ENCODE measurements around the gene LAMB1.
"Not testable (repeated sequence)": the region's sequence is repeated elsewhere in the genome, so short reads cannot be mapped to it uniquely, and the experiment has no call there.

The LAMB1 gene

DNA sequence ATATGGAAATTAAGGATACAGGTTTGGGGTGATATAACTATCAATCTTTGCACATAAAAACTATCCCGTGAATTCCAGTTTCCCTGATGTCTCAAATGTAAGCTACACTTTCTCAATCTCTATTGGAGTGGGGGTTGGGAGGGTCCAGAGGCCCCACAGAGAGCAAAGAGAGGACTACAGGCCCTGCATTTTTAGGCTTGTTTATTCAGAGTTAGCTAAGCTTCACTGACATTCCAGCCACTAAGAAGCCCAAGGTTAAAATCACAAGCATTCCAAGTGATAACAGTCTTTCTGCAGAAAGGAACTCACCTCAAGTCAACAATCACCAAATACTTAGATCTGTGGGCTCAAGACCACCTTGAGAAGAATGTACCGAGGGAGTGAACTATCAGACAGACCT lies 31.6 kb upstream of the LAMB1 start:
- H3K27ac ChIP-seq = no peak overlapping the region
- H3K36me3 ChIP-seq = no peaks in the 10 kb centered on the region
- no peak for TF ChIP-seq CTCF (IDR thresholded peaks at IDR 0.05)

GRCh38 chr7:108033776-108034497 lies 31.0 kb upstream of the LAMB1 start:
- no peak overlapping the region for H3K4me3 ChIP-seq (ENCODE audit: low read depth in 1 of 2, low read length in 1 of 2)
- TF ChIP-seq CTCF (IDR thresholded peaks at IDR 0.05) = no peak
- H3K4me1 ChIP-seq (ENCODE audit: control insufficient read depth in 1 of 2, insufficient read depth in 1 of 2, low read depth in 1 of 2, low read length in 1 of 2) = no peaks in the 10 kb centered on the region
- no peaks in the 10 kb centered on the region for H3K9me3 ChIP-seq
- no peaks in the 10 kb centered on the region for H3K36me3 ChIP-seq
- no peak overlapping the region for H3K27ac ChIP-seq
- peaks cover 4% of the 10 kb centered on the region for H3K27me3 ChIP-seq

More for the DNA sequence above, 31.6 kb upstream of the LAMB1 start:
- Histone ChIP-seq H3K27me3 (peaks cover 4% of the 10 kb centered on the region), H3K9me3 (no peaks in the 10 kb centered on the region), H3K4me3 (ENCODE audit: low read depth in 1 of 2, low read length in 1 of 2) (no peak overlapping the region), H3K4me1 (ENCODE audit: control insufficient read depth in 1 of 2, insufficient read depth in 1 of 2, low read depth in 1 of 2, low read length in 1 of 2) (no peaks in the 10 kb centered on the region)

GRCh38 chr7:108033309-108033708 lies 30.3 kb upstream of the LAMB1 start:
- not testable (repeated sequence) for H3K4me3 ChIP-seq (ENCODE audit: low read depth in 1 of 2, low read length in 1 of 2); H3K4me1 ChIP-seq (ENCODE audit: control insufficient read depth in 1 of 2, insufficient read depth in 1 of 2, low read depth in 1 of 2, low read length in 1 of 2); H3K9me3 ChIP-seq

DNA sequence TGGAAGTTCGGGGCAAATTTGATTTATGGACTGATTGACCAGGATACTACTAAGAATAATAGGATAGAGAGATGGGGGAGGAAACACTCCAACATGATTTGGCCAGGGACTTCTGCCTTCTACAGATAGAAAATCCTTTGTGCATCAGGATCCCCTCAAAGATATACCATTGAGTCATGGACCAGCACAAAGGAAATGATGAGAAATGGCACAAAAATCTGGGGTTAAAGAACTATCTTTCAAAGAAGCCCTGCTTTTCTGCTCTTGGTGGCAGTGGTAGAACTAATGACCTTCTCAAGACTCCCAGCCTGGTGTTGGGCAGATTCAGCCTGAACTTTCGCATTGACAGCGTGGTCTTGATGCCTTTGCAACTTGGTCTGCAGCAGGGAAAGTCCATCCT lies 27.6 kb upstream of the LAMB1 start:
- H3K36me3 ChIP-seq = no peaks in the 10 kb centered on the region
- H3K4me1 ChIP-seq (ENCODE audit: control insufficient read depth in 1 of 2, insufficient read depth in 1 of 2, low read depth in 1 of 2, low read length in 1 of 2) = no peaks in the 10 kb centered on the region
- no peak overlapping the region for H3K4me3 ChIP-seq (ENCODE audit: low read depth in 1 of 2, low read length in 1 of 2)
- no peak overlapping the region for H3K27ac ChIP-seq
- H3K9me3 ChIP-seq = no peaks in the 10 kb centered on the region
- TF ChIP-seq CTCF (IDR thresholded peaks at IDR 0.05) = no peak
- H3K27me3 ChIP-seq = peaks cover 4% of the 10 kb centered on the region

More at GRCh38 chr7:108033309-108033708, 30.3 kb upstream of the LAMB1 start:
- H3K27ac ChIP-seq, H3K27me3 ChIP-seq, H3K36me3 ChIP-seq: not testable (repeated sequence)

DNA sequence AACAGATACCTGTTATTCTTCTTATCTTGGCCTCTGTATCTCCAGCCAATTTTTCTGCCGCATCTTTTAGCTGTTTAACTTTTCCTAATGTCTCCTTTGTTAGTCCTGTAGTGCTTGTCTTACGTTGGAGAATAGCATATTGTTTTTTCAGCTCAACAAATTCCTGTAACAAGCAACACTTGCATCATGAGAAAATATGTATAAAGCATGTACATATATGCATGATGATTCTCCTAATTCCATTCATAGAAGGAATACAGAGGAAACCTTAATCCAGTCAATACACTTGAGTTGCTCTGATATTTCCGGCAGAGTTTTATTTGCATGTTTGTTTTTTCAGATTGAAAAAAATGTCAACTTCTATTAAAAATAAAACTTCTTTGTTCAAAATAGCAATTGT lies 26.1 kb upstream of the LAMB1 start:
- H3K27ac ChIP-seq = no peak overlapping the region
- H3K4me1 ChIP-seq (ENCODE audit: control insufficient read depth in 1 of 2, insufficient read depth in 1 of 2, low read depth in 1 of 2, low read length in 1 of 2) = no peaks in the 10 kb centered on the region
- TF ChIP-seq CTCF (IDR thresholded peaks at IDR 0.05) = no peak
- peaks cover 12% of the 10 kb centered on the region for H3K27me3 ChIP-seq
- no peaks in the 10 kb centered on the region for H3K36me3 ChIP-seq
- no peaks in the 10 kb centered on the region for H3K9me3 ChIP-seq
- no peak overlapping the region for H3K4me3 ChIP-seq (ENCODE audit: low read depth in 1 of 2, low read length in 1 of 2)

DNA sequence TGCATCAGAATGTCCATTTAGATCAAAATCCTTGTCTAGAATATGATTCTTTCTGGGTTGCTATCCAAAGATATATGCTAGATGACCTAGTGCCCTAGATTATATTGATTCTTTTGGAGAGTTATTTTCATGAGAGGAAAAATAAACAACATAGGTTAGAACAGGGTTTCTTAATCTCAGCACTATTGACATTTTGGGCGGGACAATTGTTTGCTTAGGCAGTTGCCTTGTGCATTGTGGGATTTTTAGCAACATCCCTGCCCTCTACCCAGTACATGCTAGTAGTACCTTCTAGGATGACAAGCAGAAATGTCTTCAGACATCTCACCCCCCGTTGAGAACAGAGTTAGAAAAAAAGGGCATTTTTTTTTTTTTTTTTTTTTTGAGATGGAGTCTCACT lies 25.1 kb upstream of the LAMB1 start:
- Histone ChIP-seq H3K27me3 (peaks cover 19% of the 10 kb centered on the region), H3K4me1 (ENCODE audit: control insufficient read depth in 1 of 2, insufficient read depth in 1 of 2, low read depth in 1 of 2, low read length in 1 of 2) (no peaks in the 10 kb centered on the region), H3K36me3 (no peaks in the 10 kb centered on the region), H3K27ac (no peak overlapping the region), H3K4me3 (ENCODE audit: low read depth in 1 of 2, low read length in 1 of 2) (no peak overlapping the region), H3K9me3 (no peaks in the 10 kb centered on the region)
- no peak for TF ChIP-seq CTCF (IDR thresholded peaks at IDR 0.05)
